Measurements from ENCODE around the gene AMTN. TPM values are rescaled to one million over a fixed set of nuclear protein-coding genes. Genes with fewer than 3 reads are reported as not detected.

The AMTN gene
- polyA plus RNA-seq, 4 donors: not detected

- peak in 2 of 4 donors; percentile 36 to 41 for DNase-seq (ENCODE audit: low read depth in 4 of 4, low spot score in 3 of 4)
Measured at GRCh38 chr4:70559211-70559830, 41.0 kb downstream of the AMTN start.

- DNase-seq (ENCODE audit: low read depth in 4 of 4, low spot score in 3 of 4): no peak
Measured at GRCh38 chr4:70559924-70560323, 41.6 kb downstream of the AMTN start.

- DNase-seq (ENCODE audit: low read depth in 4 of 4, low spot score in 3 of 4): no peak
Measured at GRCh38 chr4:70564033-70564432, 45.7 kb downstream of the AMTN start.

GRCh38 chr4:70570796-70571195, 52.4 kb downstream of the AMTN start:
- DNase-seq (ENCODE audit: low read depth in 4 of 4, low spot score in 3 of 4): no peak

GRCh38 chr4:70571772-70572171, 53.4 kb downstream of the AMTN start:
- peak in 1 of 4 donors; percentile 21 for DNase-seq (ENCODE audit: low read depth in 4 of 4, low spot score in 3 of 4)

- DNase-seq (ENCODE audit: low read depth in 4 of 4, low spot score in 3 of 4): no peak
Measured at GRCh38 chr4:70575964-70576363, 57.6 kb downstream of the AMTN start.

- DNase-seq (ENCODE audit: low read depth in 4 of 4, low spot score in 3 of 4): no peak
Measured at GRCh38 chr4:70577220-70577927, 59.0 kb downstream of the AMTN start.

- DNase-seq (ENCODE audit: low read depth in 4 of 4, low spot score in 3 of 4): no peak
Measured at GRCh38 chr4:70581980-70582379, 63.6 kb downstream of the AMTN start.

Other genes with a start within 250 kb of the AMTN start
- under 1 TPM in 1 of 4 donors, not detected in 3; 0.32 TPM for gene CABS1, start 183.6 kb upstream of the AMTN start, polyA plus RNA-seq (ENCODE audit: insufficient read length in 4 of 4)
- not detected for gene SMR3A, start 157.8 kb upstream of the AMTN start, polyA plus RNA-seq (ENCODE audit: insufficient read length in 4 of 4)
- gene SMR3B, start 135.4 kb upstream of the AMTN start, polyA plus RNA-seq (ENCODE audit: insufficient read length in 4 of 4): not detected
- not detected for gene OPRPN, start 120.6 kb upstream of the AMTN start, polyA plus RNA-seq (ENCODE audit: insufficient read length in 4 of 4)
- gene MUC7, start 46.4 kb upstream of the AMTN start, polyA plus RNA-seq (ENCODE audit: insufficient read length in 4 of 4): under 1 TPM in 2 of 4 donors, not detected in 2; 0.20 to 0.24 TPM
- gene AMBN, start 73.7 kb downstream of the AMTN start, polyA plus RNA-seq (ENCODE audit: insufficient read length in 4 of 4): 1 to 10 TPM in 2 of 4 donors, under 1 TPM in 2; 0.20 to 1.5 (median 1.2) TPM
- gene ENAM, start 110.2 kb downstream of the AMTN start, polyA plus RNA-seq (ENCODE audit: insufficient read length in 4 of 4): 1 to 10 TPM; 1.2 to 6.0 (median 4.9) TPM
- 1 to 10 TPM in 2 of 4 donors, under 1 TPM in 2; 0.45 to 1.5 (median 1.1) TPM for gene JCHAIN, start 147.9 kb downstream of the AMTN start, polyA plus RNA-seq (ENCODE audit: insufficient read length in 4 of 4)
- gene UTP3, start 170.0 kb downstream of the AMTN start, polyA plus RNA-seq (ENCODE audit: insufficient read length in 4 of 4): 10 to 100 TPM; 27.9 to 48.7 (median 44.3) TPM
- 100 to 1,000 TPM in 2 of 4 donors, 10 to 100 TPM in 2; 71.1 to 180 (median 99.9) TPM for gene RUFY3, start 203.4 kb downstream of the AMTN start, polyA plus RNA-seq (ENCODE audit: insufficient read length in 4 of 4)

Measured in left renal pelvis (tissue), 4 donors.